NCI-H1417 (cell line): ENCODE measurements around the gene LIN7C.
A peak's percentile ranks its signal among the peaks of the same experiment; 100 is the strongest.

Experiments used
- DNase-seq, 3 experiments: peaks; one replicate each; lab custom pipeline; 2025; lab: John Stamatoyannopoulos, UW

The LIN7C gene

DNA sequence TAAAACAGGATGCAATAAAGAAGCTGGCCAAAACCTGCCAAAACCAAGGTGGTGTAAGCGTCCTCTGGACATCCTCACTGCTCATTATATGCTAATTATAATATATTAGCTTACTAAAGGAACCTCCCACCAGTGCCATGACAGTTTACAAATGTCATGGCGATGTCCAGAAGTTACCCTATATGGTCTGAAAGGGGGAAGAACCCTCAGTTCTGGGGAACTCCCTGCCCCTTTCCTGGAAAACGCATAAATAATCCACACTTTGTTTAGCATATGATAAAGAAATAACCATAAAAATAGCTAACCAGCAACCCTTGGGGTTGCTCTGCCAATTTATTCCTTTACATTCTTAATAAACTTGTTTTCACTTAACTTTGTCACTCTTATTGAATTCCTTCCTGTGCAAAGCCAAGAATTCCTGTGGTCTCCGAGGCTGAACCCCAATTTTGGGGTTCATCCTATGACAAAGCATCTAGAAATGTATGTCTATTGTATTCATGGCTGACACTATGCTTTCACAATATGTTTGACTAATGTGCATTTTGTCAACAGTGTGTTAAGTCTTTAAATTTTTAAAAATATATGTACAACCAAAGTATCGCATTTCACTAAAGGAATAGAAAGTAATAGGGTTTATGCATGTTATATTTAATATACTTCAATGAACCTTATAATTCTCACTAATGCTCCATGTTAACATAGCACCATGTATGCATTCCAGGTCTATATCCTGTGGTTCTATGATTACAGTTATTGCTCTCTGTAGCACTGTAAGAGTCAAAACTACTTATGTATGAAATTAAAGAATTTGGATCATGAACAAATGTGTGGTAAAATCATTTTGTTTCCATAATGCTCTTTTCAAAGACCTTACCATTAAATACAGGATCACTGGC lies 59.0 kb downstream of the LIN7C start:
- DNase-seq = no peak

- DNase-seq = no peak
Measured at GRCh38 chr11:27445625-27446024, 60.9 kb downstream of the LIN7C start.

DNA sequence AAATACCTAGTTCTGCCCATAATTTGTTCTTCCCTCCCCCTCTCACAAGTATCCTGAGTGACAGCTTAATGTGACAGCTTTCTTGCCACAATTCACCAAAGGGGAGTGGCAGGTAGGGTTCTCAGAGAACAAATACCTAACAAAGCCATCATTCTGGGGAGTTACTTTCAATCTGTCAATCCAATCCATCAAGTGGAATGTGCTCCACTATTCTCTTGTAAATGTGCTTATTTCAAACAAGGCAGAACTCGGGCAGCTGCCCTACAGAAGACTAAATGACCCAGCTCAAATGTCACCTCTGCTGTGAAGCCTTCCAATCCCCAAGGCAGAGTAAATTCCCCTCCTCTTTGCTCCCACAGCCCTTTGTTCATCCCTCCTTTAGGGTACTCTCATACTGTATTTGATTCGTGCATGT lies 61.8 kb downstream of the LIN7C start:
- peak; percentile 63 to 97 (median 76) for DNase-seq
